Hematopoietic multipotent progenitor cell treated with erythropoietin and hydrocortisone succinate and interleukin-3 and kit ligand, for 17 days (in vitro differentiated cells): ENCODE measurements around the gene HMGCLL1.

Experiments used
- DNase-seq: peaks from one replicate; pipeline ENCODE4 v3.0.0-alpha.2; 2015; ENCODE audit warnings: low spot score

Gene HMGCLL1

GRCh38 chr6:55531496-55531895 is 47.5 kb downstream of the HMGCLL1 start:
- DNase-seq: no peak

GRCh38 chr6:55530931-55531330 is 48.1 kb downstream of the HMGCLL1 start:
- no peak for DNase-seq

DNA sequence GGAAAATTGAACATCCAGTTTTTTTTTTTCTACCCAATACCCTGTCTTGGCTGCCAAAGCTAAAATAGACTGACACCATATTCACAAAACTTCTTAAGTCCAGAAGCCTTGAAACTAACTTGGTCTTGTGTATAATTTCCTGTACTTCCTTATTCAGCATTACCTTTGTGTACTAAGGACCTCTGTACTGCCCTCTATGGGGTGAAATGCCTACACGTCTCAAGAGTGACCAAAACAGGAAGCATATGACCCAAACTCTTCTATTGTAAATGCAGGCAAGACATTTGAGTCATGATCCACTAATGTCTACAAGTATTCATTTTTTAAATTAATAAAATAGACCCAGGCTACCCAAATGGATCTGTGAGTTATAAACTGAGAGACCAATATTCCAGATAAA is 50.4 kb downstream of the HMGCLL1 start:
- no peak for DNase-seq

- DNase-seq: no peak
Observed at GRCh38 chr6:55524441-55524840, 54.6 kb downstream of the HMGCLL1 start.

DNA sequence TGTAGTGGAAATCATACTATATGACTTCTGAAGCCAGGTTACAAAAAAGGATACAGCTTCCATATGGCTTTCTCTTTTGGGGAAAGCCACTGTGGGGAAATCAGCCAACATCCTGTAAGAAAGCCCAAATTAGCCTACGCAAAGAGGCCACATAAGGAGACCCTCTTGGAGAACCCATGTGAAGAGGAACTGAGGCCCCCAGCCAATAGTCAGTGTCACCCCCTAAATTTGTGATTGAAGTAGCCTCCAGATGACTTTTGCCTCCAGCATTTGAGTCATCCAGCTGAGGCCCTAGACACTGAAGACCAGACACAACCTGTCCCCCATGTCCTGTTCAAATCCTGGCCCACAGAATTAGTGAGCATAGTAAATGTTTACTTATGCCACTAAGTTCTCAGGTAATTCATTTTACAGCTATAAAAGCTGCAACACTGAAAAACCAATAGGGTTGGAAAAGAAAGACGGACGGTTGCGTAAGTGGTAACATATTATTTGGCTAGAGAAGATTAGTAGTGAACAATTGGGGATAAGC is 60.4 kb downstream of the HMGCLL1 start:
- DNase-seq: no peak

GRCh38 chr6:55516736-55517135 is 62.3 kb downstream of the HMGCLL1 start:
- no peak for DNase-seq

DNA sequence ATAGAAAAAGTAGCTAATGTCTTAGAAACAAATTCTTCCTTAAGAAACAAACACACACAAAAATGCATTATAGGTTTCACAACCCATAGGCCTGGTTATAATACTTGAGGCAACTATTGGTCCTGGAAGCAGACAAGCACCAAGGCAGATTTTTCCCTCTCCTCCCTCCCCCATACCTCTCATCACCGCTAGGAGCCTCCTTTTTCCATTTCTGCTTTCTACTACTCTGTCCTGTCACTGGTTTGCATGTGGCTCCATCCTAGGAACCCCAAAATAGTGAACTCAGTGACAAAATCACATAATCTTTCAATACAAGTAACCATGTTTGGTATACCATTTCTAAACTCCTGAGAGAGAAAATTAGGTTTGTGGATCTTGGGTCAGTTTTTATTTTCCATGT is 66.1 kb downstream of the HMGCLL1 start:
- no peak for DNase-seq

GRCh38 chr6:55511122-55511800 is 67.7 kb downstream of the HMGCLL1 start:
- no peak for DNase-seq

DNA sequence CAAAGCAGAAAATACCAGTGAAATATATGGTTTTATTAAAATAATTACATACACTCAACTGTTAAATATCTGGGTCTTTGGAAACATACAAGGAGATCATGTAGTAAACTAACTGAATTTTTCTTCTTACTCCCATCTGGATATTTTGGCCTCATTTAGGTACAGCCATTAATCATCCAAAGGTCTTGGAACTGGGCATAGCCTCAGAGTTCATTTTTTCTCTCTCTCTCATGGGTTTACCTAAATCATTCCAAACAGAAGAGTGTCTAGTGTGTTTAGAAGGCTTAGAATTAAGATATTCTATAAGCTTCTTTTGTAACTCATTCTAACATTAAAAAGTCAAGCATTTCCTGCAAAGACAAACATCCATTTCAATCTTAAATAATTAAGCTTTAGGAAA is 79.4 kb downstream of the HMGCLL1 start:
- DNase-seq: no peak

GRCh38 chr6:55497694-55498093 is 81.3 kb downstream of the HMGCLL1 start:
- no peak for DNase-seq

- no peak for DNase-seq
Observed at GRCh38 chr6:55496201-55496600, 82.8 kb downstream of the HMGCLL1 start.

- DNase-seq: no peak
Observed at GRCh38 chr6:55495277-55495676, 83.7 kb downstream of the HMGCLL1 start.

GRCh38 chr6:55494411-55494810 is 84.6 kb downstream of the HMGCLL1 start:
- DNase-seq: no peak

GRCh38 chr6:55492259-55492658 is 86.7 kb downstream of the HMGCLL1 start:
- DNase-seq: no peak

- no peak for DNase-seq
Observed at GRCh38 chr6:55490871-55491270, 88.1 kb downstream of the HMGCLL1 start.

DNA sequence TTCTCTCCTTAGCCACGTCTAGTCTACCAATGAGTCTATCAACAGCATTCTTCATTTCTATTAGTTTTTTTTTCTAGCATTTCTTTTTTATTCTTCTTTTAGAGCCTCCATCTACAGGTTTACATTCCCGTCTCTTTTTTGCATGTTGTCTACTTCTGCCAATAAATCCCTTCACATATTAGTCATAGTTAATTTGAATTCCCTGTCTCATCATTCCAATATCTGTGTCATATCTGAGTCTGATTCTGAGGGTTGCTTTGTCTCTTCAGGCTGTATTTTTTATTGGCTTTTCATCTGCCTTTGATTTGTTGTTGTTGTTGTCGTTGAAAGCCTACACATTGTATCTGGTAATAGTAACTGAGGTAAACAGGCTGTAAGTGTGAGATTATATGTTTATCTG is 104.6 kb downstream of the HMGCLL1 start:
- DNase-seq: no peak

GRCh38 chr6:55473722-55474121 is 105.3 kb downstream of the HMGCLL1 start:
- no peak for DNase-seq

- DNase-seq: no peak
Observed at GRCh38 chr6:55469951-55470366, 109.0 kb downstream of the HMGCLL1 start.

GRCh38 chr6:55456016-55456415 is 123.0 kb downstream of the HMGCLL1 start:
- DNase-seq: no peak

DNA sequence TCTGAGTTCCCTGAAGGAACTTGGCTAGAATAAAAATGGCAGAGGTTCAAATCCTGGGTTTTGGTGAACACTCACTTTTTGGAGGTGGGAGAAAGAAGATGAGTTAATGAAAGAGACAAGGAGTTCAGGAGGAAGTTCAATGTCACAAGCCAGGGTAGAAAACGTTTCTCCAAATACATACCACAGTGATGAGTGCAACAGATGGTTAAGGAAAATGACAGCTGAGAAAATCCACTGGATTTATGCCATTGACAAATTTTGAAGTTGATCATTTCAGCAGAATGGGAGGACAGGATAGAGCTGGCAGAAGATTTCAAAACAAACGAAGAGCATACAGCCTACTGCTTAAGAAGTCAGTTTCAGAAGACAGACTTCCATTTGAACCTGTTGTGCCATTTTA is 129.0 kb downstream of the HMGCLL1 start:
- DNase-seq: no peak

DNA sequence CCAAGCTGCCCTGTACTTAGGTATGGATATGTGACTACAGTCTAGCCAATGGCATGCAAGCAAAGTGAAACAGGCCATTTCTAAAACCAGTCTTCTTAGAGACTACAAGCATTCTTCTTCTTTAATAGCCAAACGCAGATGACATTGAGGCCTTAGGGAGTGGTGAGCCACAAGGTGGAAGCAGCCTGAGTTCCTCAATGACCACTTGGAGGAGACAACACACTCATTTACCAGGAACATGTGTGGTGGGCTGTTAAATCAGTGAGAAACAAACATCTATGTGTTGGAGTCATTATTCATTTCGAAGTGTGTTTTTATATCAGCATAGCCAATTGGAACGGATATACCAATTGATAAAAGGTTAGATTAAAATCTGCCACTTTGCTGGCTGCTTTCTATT is 129.8 kb downstream of the HMGCLL1 start:
- DNase-seq: no peak

DNA sequence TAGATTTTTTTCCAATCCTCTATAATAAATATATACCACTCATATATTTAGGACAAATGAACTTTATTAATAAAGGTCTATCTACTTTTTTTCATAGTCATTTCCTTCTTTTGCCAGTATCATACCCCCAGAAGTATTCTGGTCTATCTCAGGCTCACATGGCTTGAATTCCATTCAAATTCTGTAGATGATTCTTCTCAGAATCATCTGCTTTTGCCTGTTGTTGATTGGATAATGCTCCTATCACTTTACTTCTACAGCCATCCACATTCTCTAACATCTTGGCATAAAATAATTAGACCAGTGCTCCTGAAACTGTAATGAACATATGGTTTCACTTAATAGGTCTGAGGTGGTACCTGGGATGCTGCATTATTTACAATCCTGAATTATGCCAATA is 130.5 kb downstream of the HMGCLL1 start:
- no peak for DNase-seq

- no peak for DNase-seq
Observed at GRCh38 chr6:55447891-55448290, 131.1 kb downstream of the HMGCLL1 start.

GRCh38 chr6:55445648-55446204 is 133.3 kb downstream of the HMGCLL1 start:
- no peak for DNase-seq
